GM23338 (cell line): ENCODE measurements around the gene STEAP3. TPM values are rescaled to one million over a fixed set of nuclear protein-coding genes. Genes with fewer than 3 reads are reported as not detected.

Experiments used
- ATAC-seq: fragments of 200-7000 bp; cut with Tn5 transposase; 3 replicates; pipeline ENCODE4 v1.9.1; 2020
- DNase-seq: peaks from one replicate; pipeline ENCODE4 v3.0.0-alpha.2; 2015; ENCODE audit warnings: low spot score
- H2AFZ ChIP-seq: fragments of 200-600 bp; sonication (generic); 2 replicates; pipeline ENCODE4 v1.8.0; 2016; ENCODE audit warnings: antibody characterized with exemption, mild to moderate bottlenecking, moderate library complexity
- H3F3A ChIP-seq: fragments of 200-600 bp; sonication (generic); replicated peaks from 2 replicates; pipeline ENCODE4 v1.8.0; 2017; ENCODE audit warnings: antibody characterized with exemption, mixed run types, low read depth
- H3K27ac ChIP-seq: fragments of 200-600 bp; sonication (generic); 2 replicates; pipeline ENCODE4 v1.6.1; 2016; ENCODE audit warnings: low read depth
- H3K27me3 ChIP-seq: fragments of 200-600 bp; sonication (generic); 2 replicates; pipeline ENCODE4 v1.8.0; 2016; ENCODE audit warnings: mild to moderate bottlenecking, mixed run types, moderate library complexity; ENCODE audit not compliant: insufficient read depth
- H3K36me3 ChIP-seq: fragments of 200-600 bp; sonication (generic); 2 replicates; pipeline ENCODE4 v1.8.0; 2016; ENCODE audit warnings: mild to moderate bottlenecking; ENCODE audit not compliant: insufficient read depth
- H3K4me1 ChIP-seq: fragments of 200-600 bp; sonication (generic); 2 replicates; pipeline ENCODE4 v1.8.0; 2016; ENCODE audit warnings: mild to moderate bottlenecking, moderate library complexity; ENCODE audit not compliant: insufficient read depth
- H3K4me2 ChIP-seq: fragments of 200-600 bp; sonication (generic); 2 replicates; pipeline ENCODE4 v1.7.1; 2017; ENCODE audit warnings: mixed run types
- H3K4me3 ChIP-seq: fragments of 200-600 bp; sonication (generic); 2 replicates; pipeline ENCODE4 v1.6.1; 2016; ENCODE audit warnings: mixed run types
- H3K79me2 ChIP-seq: fragments of 200-600 bp; sonication (generic); replicated peaks from 2 replicates; pipeline ENCODE4 v1.8.0; 2017; ENCODE audit warnings: mild to moderate bottlenecking; ENCODE audit not compliant: insufficient read depth
- H3K9me2 ChIP-seq: fragments of 200-600 bp; sonication (generic); 2 replicates; pipeline ENCODE4 v1.8.0; 2017; ENCODE audit not compliant: insufficient read depth
- H4K20me1 ChIP-seq: fragments of 200-600 bp; sonication (generic); replicated peaks from 2 replicates; pipeline ENCODE4 v1.8.0; 2017; ENCODE audit warnings: mild to moderate bottlenecking; ENCODE audit not compliant: insufficient read depth
- H3K27ac Mint-ChIP-seq: 2 replicates; pipeline ENCODE4 v1.8.0; 2020; ENCODE audit warnings: inconsistent platforms, mild to moderate bottlenecking, moderate library complexity, mixed read lengths
- H3K27me3 Mint-ChIP-seq: 3 replicates; pipeline ENCODE4 v1.8.0; 2022; ENCODE audit warnings: low read depth, mild to moderate bottlenecking, moderate library complexity, mixed read lengths, inconsistent platforms; ENCODE audit not compliant: insufficient read depth, poor library complexity
- H3K36me3 Mint-ChIP-seq: 3 replicates; pipeline ENCODE4 v1.8.0; 2021; ENCODE audit warnings: low read depth, mild to moderate bottlenecking, inconsistent platforms, moderate library complexity, mixed read lengths
- H3K4me1 Mint-ChIP-seq: 3 replicates; pipeline ENCODE4 v1.8.0; 2020; ENCODE audit warnings: mild to moderate bottlenecking, inconsistent platforms, mixed read lengths
- H3K4me3 Mint-ChIP-seq: 3 replicates; pipeline ENCODE4 v1.8.0; 2021; ENCODE audit warnings: moderate library complexity, mild to moderate bottlenecking, inconsistent platforms, mixed read lengths
- H3K9me3 Mint-ChIP-seq: 3 replicates; pipeline ENCODE4 v1.8.0; 2020; ENCODE audit warnings: moderate library complexity, mild to moderate bottlenecking, inconsistent platforms, mixed read lengths
- CREB1 ChIP-seq: fragments of 250-450 bp; sonication (Bioruptor Pico); IDR thresholded peaks from 2 replicates; pipeline ENCODE4 v1.5.0; 2020; ENCODE audit warnings: low read depth, mild to moderate bottlenecking, moderate library complexity
- EZH2phosphoT487 ChIP-seq: fragments of 200-600 bp; sonication (generic); IDR thresholded peaks from one replicate; pipeline ENCODE4 v1.8.1; 2018; ENCODE audit warnings: antibody characterized with exemption; ENCODE audit not compliant: unreplicated experiment
- JUNB ChIP-seq: IDR thresholded peaks from one replicate; pipeline ENCODE4 v1.6.1; 2016; ENCODE audit warnings: antibody characterized with exemption; ENCODE audit not compliant: unreplicated experiment
- NANOG ChIP-seq: IDR thresholded peaks from 2 replicates; pipeline ENCODE4 v1.6.1; 2016; ENCODE audit warnings: antibody characterized with exemption, borderline replicate concordance
- POLR2AphosphoS5 ChIP-seq: IDR thresholded peaks from 2 replicates; pipeline ENCODE4 v1.6.1; 2016; ENCODE audit warnings: antibody characterized with exemption, low read depth
- ZNF114 ChIP-seq: fragments of 250-450 bp; sonication (Bioruptor Pico); IDR thresholded peaks from 2 replicates; pipeline ENCODE4 v1.5.0; 2020; ENCODE audit warnings: mild to moderate bottlenecking, moderate library complexity
- ZNF331 ChIP-seq: fragments of 250-450 bp; sonication (Bioruptor Pico); IDR thresholded peaks from 2 replicates; pipeline ENCODE4 v1.5.0; 2020; ENCODE audit warnings: low read depth, mild to moderate bottlenecking, moderate library complexity
- polyA plus RNA-seq: library from polyadenylated mRNA; unstranded; fragments of >200 nt; fragmentation: Nextera tagmentation; extraction: Ambion mirVana; gene quantifications from 2 replicates; pipeline ENCODE4 v1.2.1, GENCODE V29; 2016
- total RNA-seq: library from RNA; depleted of rRNA; stranded (reverse); fragments of >200 nt; shearing (Covaris generic); gene quantifications from 2 replicates; pipeline ENCODE4 v1.2.3, GENCODE V29; 2014
- TF ChIP-seq, protein P1 (sequence below): fragments of 250-450 bp; sonication (Bioruptor Pico); IDR thresholded peaks from 2 replicates; pipeline ENCODE4 v1.5.0; 2020; ENCODE audit warnings: mild to moderate bottlenecking, moderate library complexity
- TF ChIP-seq, protein P2 (sequence below): IDR thresholded peaks from 2 replicates; pipeline ENCODE4 v1.6.1; 2016; ENCODE audit warnings: antibody characterized with exemption
- TF ChIP-seq, protein P3 (sequence below), 2 experiments: fragments of 200-600 bp in 1 of 2; sonication (generic) in 1 of 2; conservative IDR thresholded peaks; 2 replicates each; pipeline versions ENCODE4 v1.5.1 to v1.6.1; 2016 to 2017; ENCODE audit warnings: antibody characterized with exemption in 2 of 2, low read depth in 2 of 2, mild to moderate bottlenecking in 2 of 2, moderate library complexity in 1 of 2

The STEAP3 gene
- total and polyA plus RNA-seq, 2 experiments from 2014 or later: 8.6 to 27.3 TPM

DNA sequence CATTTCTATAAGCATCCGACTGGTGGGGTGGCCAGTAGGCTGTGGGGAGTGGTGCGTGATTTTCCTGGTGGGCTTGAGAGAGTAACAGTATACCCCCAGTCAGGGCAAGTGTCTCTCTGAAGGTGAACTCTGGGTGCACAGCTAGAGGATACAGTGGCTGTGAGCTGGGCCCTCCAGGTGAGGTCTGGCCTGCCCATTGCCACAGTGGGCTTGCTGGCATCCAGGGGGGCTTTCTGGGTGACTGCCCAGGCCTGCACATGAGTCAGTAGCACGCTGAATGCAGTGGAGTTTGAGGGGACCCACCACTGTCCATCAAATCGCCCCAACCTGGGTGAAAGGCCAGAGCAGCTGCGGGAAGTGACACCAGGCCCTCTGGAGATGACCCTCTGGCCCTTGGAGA is 4.5 kb downstream of the STEAP3 start (continued):
- TF ChIP-seq, protein P1, sequence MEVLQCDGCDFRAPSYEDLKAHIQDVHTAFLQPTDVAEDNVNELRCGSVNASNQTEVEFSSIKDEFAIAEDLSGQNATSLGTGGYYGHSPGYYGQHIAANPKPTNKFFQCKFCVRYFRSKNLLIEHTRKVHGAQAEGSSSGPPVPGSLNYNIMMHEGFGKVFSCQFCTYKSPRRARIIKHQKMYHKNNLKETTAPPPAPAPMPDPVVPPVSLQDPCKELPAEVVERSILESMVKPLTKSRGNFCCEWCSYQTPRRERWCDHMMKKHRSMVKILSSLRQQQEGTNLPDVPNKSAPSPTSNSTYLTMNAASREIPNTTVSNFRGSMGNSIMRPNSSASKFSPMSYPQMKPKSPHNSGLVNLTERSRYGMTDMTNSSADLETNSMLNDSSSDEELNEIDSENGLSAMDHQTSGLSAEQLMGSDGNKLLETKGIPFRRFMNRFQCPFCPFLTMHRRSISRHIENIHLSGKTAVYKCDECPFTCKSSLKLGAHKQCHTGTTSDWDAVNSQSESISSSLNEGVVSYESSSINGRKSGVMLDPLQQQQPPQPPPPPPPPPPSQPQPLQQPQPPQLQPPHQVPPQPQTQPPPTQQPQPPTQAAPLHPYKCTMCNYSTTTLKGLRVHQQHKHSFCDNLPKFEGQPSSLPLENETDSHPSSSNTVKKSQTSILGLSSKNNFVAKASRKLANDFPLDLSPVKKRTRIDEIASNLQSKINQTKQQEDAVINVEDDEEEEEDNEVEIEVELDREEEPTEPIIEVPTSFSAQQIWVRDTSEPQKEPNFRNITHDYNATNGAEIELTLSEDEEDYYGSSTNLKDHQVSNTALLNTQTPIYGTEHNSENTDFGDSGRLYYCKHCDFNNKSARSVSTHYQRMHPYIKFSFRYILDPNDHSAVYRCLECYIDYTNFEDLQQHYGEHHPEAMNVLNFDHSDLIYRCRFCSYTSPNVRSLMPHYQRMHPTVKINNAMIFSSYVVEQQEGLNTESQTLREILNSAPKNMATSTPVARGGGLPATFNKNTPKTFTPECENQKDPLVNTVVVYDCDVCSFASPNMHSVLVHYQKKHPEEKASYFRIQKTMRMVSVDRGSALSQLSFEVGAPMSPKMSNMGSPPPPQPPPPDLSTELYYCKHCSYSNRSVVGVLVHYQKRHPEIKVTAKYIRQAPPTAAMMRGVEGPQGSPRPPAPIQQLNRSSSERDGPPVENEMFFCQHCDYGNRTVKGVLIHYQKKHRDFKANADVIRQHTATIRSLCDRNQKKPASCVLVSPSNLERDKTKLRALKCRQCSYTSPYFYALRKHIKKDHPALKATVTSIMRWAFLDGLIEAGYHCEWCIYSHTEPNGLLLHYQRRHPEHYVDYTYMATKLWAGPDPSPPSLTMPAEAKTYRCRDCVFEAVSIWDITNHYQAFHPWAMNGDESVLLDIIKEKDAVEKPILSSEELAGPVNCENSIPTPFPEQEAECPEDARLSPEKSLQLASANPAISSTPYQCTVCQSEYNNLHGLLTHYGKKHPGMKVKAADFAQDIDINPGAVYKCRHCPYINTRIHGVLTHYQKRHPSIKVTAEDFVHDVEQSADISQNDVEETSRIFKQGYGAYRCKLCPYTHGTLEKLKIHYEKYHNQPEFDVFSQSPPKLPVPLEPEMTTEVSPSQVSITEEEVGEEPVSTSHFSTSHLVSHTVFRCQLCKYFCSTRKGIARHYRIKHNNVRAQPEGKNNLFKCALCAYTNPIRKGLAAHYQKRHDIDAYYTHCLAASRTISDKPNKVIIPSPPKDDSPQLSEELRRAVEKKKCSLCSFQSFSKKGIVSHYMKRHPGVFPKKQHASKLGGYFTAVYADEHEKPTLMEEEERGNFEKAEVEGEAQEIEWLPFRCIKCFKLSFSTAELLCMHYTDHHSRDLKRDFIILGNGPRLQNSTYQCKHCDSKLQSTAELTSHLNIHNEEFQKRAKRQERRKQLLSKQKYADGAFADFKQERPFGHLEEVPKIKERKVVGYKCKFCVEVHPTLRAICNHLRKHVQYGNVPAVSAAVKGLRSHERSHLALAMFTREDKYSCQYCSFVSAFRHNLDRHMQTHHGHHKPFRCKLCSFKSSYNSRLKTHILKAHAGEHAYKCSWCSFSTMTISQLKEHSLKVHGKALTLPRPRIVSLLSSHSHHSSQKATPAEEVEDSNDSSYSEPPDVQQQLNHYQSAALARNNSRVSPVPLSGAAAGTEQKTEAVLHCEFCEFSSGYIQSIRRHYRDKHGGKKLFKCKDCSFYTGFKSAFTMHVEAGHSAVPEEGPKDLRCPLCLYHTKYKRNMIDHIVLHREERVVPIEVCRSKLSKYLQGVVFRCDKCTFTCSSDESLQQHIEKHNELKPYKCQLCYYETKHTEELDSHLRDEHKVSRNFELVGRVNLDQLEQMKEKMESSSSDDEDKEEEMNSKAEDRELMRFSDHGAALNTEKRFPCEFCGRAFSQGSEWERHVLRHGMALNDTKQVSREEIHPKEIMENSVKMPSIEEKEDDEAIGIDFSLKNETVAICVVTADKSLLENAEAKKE: no peak
- no peak for TF ChIP-seq POLR2AphosphoS5
- TF ChIP-seq EZH2phosphoT487: no peak
- TF ChIP-seq ZNF331: no peak
- TF ChIP-seq CREB1: no peak
- TF ChIP-seq NANOG: no peak
- TF ChIP-seq JUNB: no peak
- TF ChIP-seq, protein P2, sequence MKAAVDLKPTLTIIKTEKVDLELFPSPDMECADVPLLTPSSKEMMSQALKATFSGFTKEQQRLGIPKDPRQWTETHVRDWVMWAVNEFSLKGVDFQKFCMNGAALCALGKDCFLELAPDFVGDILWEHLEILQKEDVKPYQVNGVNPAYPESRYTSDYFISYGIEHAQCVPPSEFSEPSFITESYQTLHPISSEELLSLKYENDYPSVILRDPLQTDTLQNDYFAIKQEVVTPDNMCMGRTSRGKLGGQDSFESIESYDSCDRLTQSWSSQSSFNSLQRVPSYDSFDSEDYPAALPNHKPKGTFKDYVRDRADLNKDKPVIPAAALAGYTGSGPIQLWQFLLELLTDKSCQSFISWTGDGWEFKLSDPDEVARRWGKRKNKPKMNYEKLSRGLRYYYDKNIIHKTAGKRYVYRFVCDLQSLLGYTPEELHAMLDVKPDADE: no peak
- TF ChIP-seq ZNF114: no peak

DNA sequence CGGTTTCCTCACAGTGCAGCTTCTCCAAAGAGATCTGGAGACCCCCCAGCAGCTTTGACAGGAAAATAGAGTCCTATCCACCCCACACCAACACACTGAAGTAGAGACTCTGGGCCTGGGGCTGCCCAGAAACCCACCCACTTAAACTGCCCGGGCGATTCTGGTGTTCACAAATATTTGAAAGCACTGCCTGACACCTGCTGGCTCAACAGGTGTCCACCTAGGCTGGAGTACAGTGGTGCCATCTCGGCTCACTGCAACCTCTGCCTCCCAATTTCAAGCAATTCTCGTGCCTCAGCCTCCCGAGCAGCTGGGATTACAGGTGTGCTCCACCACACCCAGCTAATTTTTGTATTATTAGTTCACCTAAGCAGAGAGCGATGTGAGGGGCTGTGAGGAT is 5.3 kb downstream of the STEAP3 start:
- 0 out of 2 replicates have a peak, but pooled peaks cover 5% of the 10 kb centered on the region for H3K79me2 ChIP-seq
- DNase-seq (no peak), ATAC-seq (no peak)
- no peaks in the 10 kb centered on the region for H3F3A ChIP-seq
- Mint-ChIP-seq H3K27ac (no peak overlapping the region), H3K4me3 (no peak overlapping the region), H3K4me1 (peaks cover 45% of the 10 kb centered on the region), H3K9me3 (no peaks in the 10 kb centered on the region), H3K36me3 (no peaks in the 10 kb centered on the region), H3K27me3 (peaks cover 7% of the 10 kb centered on the region)
- H3K27ac ChIP-seq: no peak overlapping the region
- H3K4me3 ChIP-seq: no peak overlapping the region
- no peaks in the 10 kb centered on the region for H3K9me2 ChIP-seq
- peaks cover 3% of the 10 kb centered on the region; the same call in 1 of the 2 replicates for H4K20me1 ChIP-seq
- peaks cover 9% of the 10 kb centered on the region for H3K27me3 ChIP-seq
- H3K4me2 ChIP-seq: no peak overlapping the region
- no peak overlapping the region for H2AFZ ChIP-seq
- H3K4me1 ChIP-seq: peaks cover 21% of the 10 kb centered on the region
- no peaks in the 10 kb centered on the region for H3K36me3 ChIP-seq
- TF ChIP-seq, protein P3, sequence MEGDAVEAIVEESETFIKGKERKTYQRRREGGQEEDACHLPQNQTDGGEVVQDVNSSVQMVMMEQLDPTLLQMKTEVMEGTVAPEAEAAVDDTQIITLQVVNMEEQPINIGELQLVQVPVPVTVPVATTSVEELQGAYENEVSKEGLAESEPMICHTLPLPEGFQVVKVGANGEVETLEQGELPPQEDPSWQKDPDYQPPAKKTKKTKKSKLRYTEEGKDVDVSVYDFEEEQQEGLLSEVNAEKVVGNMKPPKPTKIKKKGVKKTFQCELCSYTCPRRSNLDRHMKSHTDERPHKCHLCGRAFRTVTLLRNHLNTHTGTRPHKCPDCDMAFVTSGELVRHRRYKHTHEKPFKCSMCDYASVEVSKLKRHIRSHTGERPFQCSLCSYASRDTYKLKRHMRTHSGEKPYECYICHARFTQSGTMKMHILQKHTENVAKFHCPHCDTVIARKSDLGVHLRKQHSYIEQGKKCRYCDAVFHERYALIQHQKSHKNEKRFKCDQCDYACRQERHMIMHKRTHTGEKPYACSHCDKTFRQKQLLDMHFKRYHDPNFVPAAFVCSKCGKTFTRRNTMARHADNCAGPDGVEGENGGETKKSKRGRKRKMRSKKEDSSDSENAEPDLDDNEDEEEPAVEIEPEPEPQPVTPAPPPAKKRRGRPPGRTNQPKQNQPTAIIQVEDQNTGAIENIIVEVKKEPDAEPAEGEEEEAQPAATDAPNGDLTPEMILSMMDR (conservative IDR thresholded peaks at IDR 0.05; ENCODE audit: low read depth in 2 of 2): no peak
- TF ChIP-seq ZNF114 (no peak), CREB1 (no peak), JUNB (no peak)
